CD4-positive, alpha-beta T cell (primary cell): Measurements from ENCODE around the gene STX1A. TPM values are rescaled to one million over a fixed set of nuclear protein-coding genes. Genes with fewer than 3 reads are reported as not detected.

Experiments
- ATAC-seq: fragments of 200-7000 bp; cut with Tn5 transposase; one replicate; pipeline ENCODE4 v1.10.0; 2022; ENCODE audit warnings: mild to moderate bottlenecking; ENCODE audit not compliant: poor library complexity
- CTCF ChIA-PET: fragments of 350-600 bp; sonication (Branson Sonifier 250); formaldehyde crosslinking; loops from one replicate; lab custom pipeline; 2021; ENCODE audit warnings: antibody characterized with exemption, inconsistent platforms; lab: Charles Lee
- POLR2A ChIA-PET: fragments of 350-600 bp; sonication (Branson Sonifier 250); formaldehyde crosslinking; loops from one replicate; lab custom pipeline; 2021; ENCODE audit warnings: antibody characterized with exemption, inconsistent platforms; lab: Charles Lee
- DNase-seq, 14 experiments: peaks; one replicate each; pipeline ENCODE4 v3.0.0-alpha.2; 2013 to 2020; ENCODE audit warnings: mixed read lengths in 2 of 14
- H3K27ac ChIP-seq, 2 donors: one replicate each; pipeline versions ENCODE4 v1.5.1 to v1.7.0; 2013; ENCODE audit warnings: low read length in 2 of 2, low read depth in 1 of 2, mild to moderate bottlenecking in 1 of 2
- H3K27me3 ChIP-seq, 2 experiments: 1 replicate in 1 of 2; 2 replicates in 1 of 2; pipeline versions ENCODE4 v1.6.1 to v1.7.0; 2013; ENCODE audit warnings: low read length in 2 of 2, control low read depth in 1 of 2, mild to moderate bottlenecking in 1 of 2, moderate library complexity in 1 of 2; ENCODE audit not compliant: insufficient read depth in 2 of 2, control insufficient read depth in 1 of 2
- H3K36me3 ChIP-seq: one replicate; pipeline ENCODE4 v1.6.1; 2013; ENCODE audit warnings: low read length, control low read depth; ENCODE audit not compliant: insufficient read depth
- H3K4me1 ChIP-seq: one replicate; pipeline ENCODE4 v1.6.1; 2013; ENCODE audit warnings: low read length, control low read depth; ENCODE audit not compliant: insufficient read depth
- H3K4me3 ChIP-seq: one replicate; pipeline ENCODE4 v1.5.1; 2013; ENCODE audit warnings: mild to moderate bottlenecking, low read length, moderate library complexity
- H3K9me3 ChIP-seq, 2 experiments: 1 replicate in 1 of 2; 2 replicates in 1 of 2; pipeline versions ENCODE4 v1.6.1 to v1.7.0; 2013; ENCODE audit warnings: low read length in 2 of 2, mild to moderate bottlenecking in 2 of 2, control low read depth in 1 of 2, moderate library complexity in 1 of 2; ENCODE audit not compliant: control insufficient read depth in 1 of 2, insufficient read depth in 1 of 2
- H3K27ac Mint-ChIP-seq: one replicate; pipeline ENCODE4 v1.8.0; 2020; ENCODE audit warnings: mixed read lengths
- H3K27me3 Mint-ChIP-seq: one replicate; pipeline ENCODE4 v1.8.0; 2021; ENCODE audit warnings: mixed read lengths
- H3K36me3 Mint-ChIP-seq: one replicate; pipeline ENCODE4 v1.8.0; 2021; ENCODE audit warnings: low read depth, mixed read lengths
- H3K4me1 Mint-ChIP-seq: one replicate; pipeline ENCODE4 v1.8.0; 2021; ENCODE audit warnings: low read depth, mixed read lengths
- H3K4me3 Mint-ChIP-seq: one replicate; pipeline ENCODE4 v1.8.0; 2020; ENCODE audit warnings: mild to moderate bottlenecking, mixed read lengths
- H3K9me3 Mint-ChIP-seq: one replicate; pipeline ENCODE4 v1.8.0; 2020; ENCODE audit warnings: mixed read lengths
- CTCF ChIP-seq: fragments of 200-600 bp; IDR thresholded peaks from one replicate; pipeline ENCODE4 v1.8.0; 2022; ENCODE audit warnings: antibody characterized with exemption, mild to moderate bottlenecking
- intact Hi-C, 2 experiments: fragments of 100-400 bp; cut with DNase I in 1 of 2; cut with micrococcal nuclease in 1 of 2; formaldehyde crosslinking; loops; one replicate each; pipeline versions ENCODE4 v1.15.1 to v1.9.0; 2023 to 2025; cut with DNase I, micrococcal nuclease
- total RNA-seq, 174 experiments: library from RNA in 2 of 174; stranded (reverse) in 2 of 174; gene quantifications; one replicate each; pipeline ENCODE4 v1.2.3 and lab custom pipeline; 2021 to 2026

The STX1A gene
- total RNA-seq, 2 experiments from 2014 or later, result 15.5 to 20.7 TPM

- ChIA-PET CTCF (no interaction called here), POLR2A (no interaction called here)
- Mint-ChIP-seq H3K4me3 (peak overlapping the region; percentile 62), H3K4me1 (peaks cover 3% of the 10 kb centered on the region), H3K36me3 (no peaks in the 10 kb centered on the region), H3K27me3 (no peaks in the 10 kb centered on the region), H3K9me3 (no peaks in the 10 kb centered on the region), H3K27ac (no peak overlapping the region)
- Histone ChIP-seq H3K9me3 (no peaks in the 10 kb centered on the region), H3K4me3 (no peak overlapping the region), H3K27ac (no peak overlapping the region), H3K36me3 (peaks cover 6% of the 10 kb centered on the region), H3K27me3 (no peaks in the 10 kb centered on the region), H3K4me1 (peaks cover 22% of the 10 kb centered on the region)
- no peak for TF ChIP-seq CTCF
- intact Hi-C loops, result no loop called here
- ATAC-seq, result no peak
- no peak for DNase-seq
Measured at GRCh38 chr7:73712773-73713172, 6.7 kb downstream of the STX1A start.

DNA sequence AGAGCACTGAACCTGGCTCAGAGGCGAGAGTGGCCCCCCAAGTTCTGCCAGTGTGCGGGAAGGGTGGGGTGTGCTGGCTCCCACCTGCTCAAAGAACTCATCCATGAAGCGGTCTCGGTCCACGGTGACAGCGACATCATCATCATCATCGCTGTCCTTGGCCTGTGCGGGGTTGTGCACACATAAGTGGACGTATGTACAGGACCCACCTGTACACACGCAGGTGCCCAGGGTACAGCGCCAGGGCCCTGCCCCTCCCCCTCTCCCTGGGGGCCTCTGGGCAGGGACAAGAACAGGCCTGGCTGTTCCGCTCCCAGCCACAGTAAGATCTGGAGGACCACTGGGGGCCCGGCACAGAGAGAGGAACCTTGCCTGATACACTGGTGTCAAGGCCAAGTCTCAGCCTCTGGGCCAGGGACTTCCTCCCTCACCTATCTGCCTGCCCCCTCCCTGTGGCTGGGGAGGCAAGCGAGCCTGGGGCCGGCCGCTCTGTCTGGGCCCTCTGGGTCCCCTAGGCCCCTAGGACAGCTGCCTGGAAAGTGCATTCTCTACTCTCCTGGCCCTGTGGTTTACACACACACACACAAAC lies 10.4 kb downstream of the STX1A start:
- Mint-ChIP-seq H3K9me3 (no peaks in the 10 kb centered on the region), H3K4me3 (no peak overlapping the region), H3K36me3 (no peaks in the 10 kb centered on the region), H3K27ac (no peak overlapping the region), H3K4me1 (peaks cover 7% of the 10 kb centered on the region), H3K27me3 (no peaks in the 10 kb centered on the region)
- no peak overlapping the region for H3K4me3 ChIP-seq
- no peaks in the 10 kb centered on the region for H3K27me3 ChIP-seq
- ChIA-PET POLR2A (no interaction called here), CTCF (no interaction called here)
- H3K9me3 ChIP-seq, result no peaks in the 10 kb centered on the region
- TF ChIP-seq CTCF, result no peak
- DNase-seq (no peak), ATAC-seq (no peak)
- no peak overlapping the region for H3K27ac ChIP-seq
- H3K36me3 ChIP-seq, result peaks cover 6% of the 10 kb centered on the region
- H3K4me1 ChIP-seq, result peaks cover 12% of the 10 kb centered on the region
- intact Hi-C loops, result no loop called here

DNA sequence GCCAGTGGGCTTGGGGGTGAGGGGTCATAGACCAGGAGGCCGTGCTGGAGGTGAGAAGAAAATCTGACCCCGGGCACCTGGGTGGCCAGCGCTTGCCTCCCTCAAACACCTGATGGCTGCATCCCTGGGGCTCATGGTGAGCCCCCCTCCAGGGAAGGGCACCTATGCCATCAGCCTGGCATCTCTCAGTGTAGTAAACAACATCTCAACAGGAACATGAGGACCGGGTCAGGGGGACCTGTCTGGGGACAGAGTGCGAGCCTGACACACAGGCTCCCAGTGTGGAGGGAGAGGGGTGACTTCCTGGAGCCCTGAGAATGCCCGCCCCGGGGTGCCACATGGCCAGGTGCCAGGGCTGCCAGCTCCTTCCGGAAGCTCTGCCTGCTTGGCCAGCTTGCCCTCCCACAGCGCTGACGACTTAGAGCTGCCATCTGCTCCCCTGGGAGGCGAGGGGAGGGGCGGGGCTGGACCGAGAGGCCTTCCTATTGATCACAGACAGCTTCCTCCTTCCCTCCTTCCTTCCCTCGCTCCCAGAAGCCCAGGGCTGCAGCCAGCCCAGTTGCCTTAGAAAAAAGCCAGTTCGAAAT lies 12.3 kb downstream of the STX1A start:
- H3K36me3 ChIP-seq, result peaks cover 8% of the 10 kb centered on the region
- TF ChIP-seq CTCF, result no peak
- no peaks in the 10 kb centered on the region for H3K9me3 Mint-ChIP-seq
- no peaks in the 10 kb centered on the region for H3K27me3 Mint-ChIP-seq
- H3K27ac ChIP-seq, result no peak overlapping the region
- CTCF ChIA-PET, result no interaction called here
- H3K4me3 ChIP-seq, result no peak overlapping the region
- peak overlapping the region; percentile 36 for H3K27ac Mint-ChIP-seq
- peaks cover 3% of the 10 kb centered on the region for H3K36me3 Mint-ChIP-seq
- ATAC-seq (no peak), DNase-seq (peak in 4 of 14 experiments; percentile 28 to 62 (median 51))
- no peaks in the 10 kb centered on the region for H3K27me3 ChIP-seq
- H3K9me3 ChIP-seq, result no peaks in the 10 kb centered on the region
- H3K4me3 Mint-ChIP-seq, result no peak overlapping the region
- intact Hi-C loops, result no loop called here
- peaks cover 7% of the 10 kb centered on the region for H3K4me1 Mint-ChIP-seq
- POLR2A ChIA-PET, result no interaction called here
- H3K4me1 ChIP-seq, result peaks cover 15% of the 10 kb centered on the region
